ENCODE measurements around the gene SYT8.

- TF ChIP-seq, protein P1, sequence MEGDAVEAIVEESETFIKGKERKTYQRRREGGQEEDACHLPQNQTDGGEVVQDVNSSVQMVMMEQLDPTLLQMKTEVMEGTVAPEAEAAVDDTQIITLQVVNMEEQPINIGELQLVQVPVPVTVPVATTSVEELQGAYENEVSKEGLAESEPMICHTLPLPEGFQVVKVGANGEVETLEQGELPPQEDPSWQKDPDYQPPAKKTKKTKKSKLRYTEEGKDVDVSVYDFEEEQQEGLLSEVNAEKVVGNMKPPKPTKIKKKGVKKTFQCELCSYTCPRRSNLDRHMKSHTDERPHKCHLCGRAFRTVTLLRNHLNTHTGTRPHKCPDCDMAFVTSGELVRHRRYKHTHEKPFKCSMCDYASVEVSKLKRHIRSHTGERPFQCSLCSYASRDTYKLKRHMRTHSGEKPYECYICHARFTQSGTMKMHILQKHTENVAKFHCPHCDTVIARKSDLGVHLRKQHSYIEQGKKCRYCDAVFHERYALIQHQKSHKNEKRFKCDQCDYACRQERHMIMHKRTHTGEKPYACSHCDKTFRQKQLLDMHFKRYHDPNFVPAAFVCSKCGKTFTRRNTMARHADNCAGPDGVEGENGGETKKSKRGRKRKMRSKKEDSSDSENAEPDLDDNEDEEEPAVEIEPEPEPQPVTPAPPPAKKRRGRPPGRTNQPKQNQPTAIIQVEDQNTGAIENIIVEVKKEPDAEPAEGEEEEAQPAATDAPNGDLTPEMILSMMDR (IDR thresholded peaks at IDR 0.05): no peak
- TF ChIP-seq POLR2A (IDR thresholded peaks at IDR 0.05): no peak
Measured at GRCh38 chr11:1875093-1875850, 40.5 kb downstream of the SYT8 start.

All from prostate gland (tissue), 2 donors.